Measurements from ENCODE around the gene ABCA13.

DNA sequence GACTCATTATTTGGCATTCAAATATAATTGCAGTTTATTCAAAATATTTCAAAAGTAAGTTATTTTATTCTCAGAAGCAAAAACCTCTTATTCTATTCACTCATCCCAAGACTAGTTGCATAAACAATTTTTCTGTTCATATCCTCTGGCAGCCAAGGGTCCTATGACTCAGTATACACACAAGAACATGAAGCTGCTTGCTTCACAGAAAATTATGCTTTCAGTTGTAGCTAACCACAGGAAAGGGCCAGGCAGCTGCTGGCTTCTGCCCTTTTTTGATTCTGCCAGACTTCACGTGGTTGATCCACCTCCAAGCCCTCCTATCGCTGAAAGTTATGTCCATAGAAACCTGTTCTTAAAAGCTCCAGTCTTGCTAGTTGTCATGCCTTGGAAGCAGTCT is 108.8 kb downstream of the ABCA13 start:
- TF ChIP-seq, protein P1, sequence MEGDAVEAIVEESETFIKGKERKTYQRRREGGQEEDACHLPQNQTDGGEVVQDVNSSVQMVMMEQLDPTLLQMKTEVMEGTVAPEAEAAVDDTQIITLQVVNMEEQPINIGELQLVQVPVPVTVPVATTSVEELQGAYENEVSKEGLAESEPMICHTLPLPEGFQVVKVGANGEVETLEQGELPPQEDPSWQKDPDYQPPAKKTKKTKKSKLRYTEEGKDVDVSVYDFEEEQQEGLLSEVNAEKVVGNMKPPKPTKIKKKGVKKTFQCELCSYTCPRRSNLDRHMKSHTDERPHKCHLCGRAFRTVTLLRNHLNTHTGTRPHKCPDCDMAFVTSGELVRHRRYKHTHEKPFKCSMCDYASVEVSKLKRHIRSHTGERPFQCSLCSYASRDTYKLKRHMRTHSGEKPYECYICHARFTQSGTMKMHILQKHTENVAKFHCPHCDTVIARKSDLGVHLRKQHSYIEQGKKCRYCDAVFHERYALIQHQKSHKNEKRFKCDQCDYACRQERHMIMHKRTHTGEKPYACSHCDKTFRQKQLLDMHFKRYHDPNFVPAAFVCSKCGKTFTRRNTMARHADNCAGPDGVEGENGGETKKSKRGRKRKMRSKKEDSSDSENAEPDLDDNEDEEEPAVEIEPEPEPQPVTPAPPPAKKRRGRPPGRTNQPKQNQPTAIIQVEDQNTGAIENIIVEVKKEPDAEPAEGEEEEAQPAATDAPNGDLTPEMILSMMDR (IDR thresholded peaks at IDR 0.05), result no peak
- no peak for TF ChIP-seq MEF2A (IDR thresholded peaks at IDR 0.05; ENCODE audit: borderline replicate concordance, low read depth)
- TF ChIP-seq SMC3 (IDR thresholded peaks at IDR 0.05; ENCODE audit: low read depth, low read length), result no peak
- TF ChIP-seq, protein P2, sequence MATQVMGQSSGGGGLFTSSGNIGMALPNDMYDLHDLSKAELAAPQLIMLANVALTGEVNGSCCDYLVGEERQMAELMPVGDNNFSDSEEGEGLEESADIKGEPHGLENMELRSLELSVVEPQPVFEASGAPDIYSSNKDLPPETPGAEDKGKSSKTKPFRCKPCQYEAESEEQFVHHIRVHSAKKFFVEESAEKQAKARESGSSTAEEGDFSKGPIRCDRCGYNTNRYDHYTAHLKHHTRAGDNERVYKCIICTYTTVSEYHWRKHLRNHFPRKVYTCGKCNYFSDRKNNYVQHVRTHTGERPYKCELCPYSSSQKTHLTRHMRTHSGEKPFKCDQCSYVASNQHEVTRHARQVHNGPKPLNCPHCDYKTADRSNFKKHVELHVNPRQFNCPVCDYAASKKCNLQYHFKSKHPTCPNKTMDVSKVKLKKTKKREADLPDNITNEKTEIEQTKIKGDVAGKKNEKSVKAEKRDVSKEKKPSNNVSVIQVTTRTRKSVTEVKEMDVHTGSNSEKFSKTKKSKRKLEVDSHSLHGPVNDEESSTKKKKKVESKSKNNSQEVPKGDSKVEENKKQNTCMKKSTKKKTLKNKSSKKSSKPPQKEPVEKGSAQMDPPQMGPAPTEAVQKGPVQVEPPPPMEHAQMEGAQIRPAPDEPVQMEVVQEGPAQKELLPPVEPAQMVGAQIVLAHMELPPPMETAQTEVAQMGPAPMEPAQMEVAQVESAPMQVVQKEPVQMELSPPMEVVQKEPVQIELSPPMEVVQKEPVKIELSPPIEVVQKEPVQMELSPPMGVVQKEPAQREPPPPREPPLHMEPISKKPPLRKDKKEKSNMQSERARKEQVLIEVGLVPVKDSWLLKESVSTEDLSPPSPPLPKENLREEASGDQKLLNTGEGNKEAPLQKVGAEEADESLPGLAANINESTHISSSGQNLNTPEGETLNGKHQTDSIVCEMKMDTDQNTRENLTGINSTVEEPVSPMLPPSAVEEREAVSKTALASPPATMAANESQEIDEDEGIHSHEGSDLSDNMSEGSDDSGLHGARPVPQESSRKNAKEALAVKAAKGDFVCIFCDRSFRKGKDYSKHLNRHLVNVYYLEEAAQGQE (IDR thresholded peaks at IDR 0.05; ENCODE audit: low read depth, low read length), result no peak
- no peak for TF ChIP-seq TAF1 (IDR thresholded peaks at IDR 0.05; ENCODE audit: borderline replicate concordance, low read depth, low read length)
- no peak for TF ChIP-seq FOXJ3 (CRISPR knock-in tag; IDR thresholded peaks at IDR 0.05)
